Loucy (cell line): ENCODE data around the gene BTC.

Experiments
- H2AFZ ChIP-seq: fragments of 200-600 bp; sonication (generic); 2 replicates; pipeline ENCODE4 v1.6.0; 2016; ENCODE audit warnings: antibody characterized with exemption, mild to moderate bottlenecking, low read length, moderate library complexity
- H3F3A ChIP-seq: fragments of 200-600 bp; 2 replicates; pipeline ENCODE4 v1.6.0; 2016; ENCODE audit warnings: antibody characterized with exemption, low read depth, mild to moderate bottlenecking
- H3K27me3 ChIP-seq: fragments of 200-600 bp; sonication (generic); 2 replicates; pipeline ENCODE4 v1.6.1; 2014; ENCODE audit warnings: low read length, mild to moderate bottlenecking; ENCODE audit not compliant: insufficient read depth, poor library complexity, severe bottlenecking
- H3K36me3 ChIP-seq: fragments of 200-600 bp; sonication (generic); 2 replicates; pipeline ENCODE4 v1.6.1; 2016; ENCODE audit warnings: low read length; ENCODE audit not compliant: insufficient read depth
- H3K4me1 ChIP-seq: fragments of 200-600 bp; sonication (generic); 2 replicates; pipeline ENCODE4 v1.5.1; 2014; ENCODE audit warnings: low read length, mild to moderate bottlenecking; ENCODE audit not compliant: insufficient read depth, poor library complexity, severe bottlenecking
- H3K4me2 ChIP-seq: fragments of 200-600 bp; sonication (generic); 2 replicates; pipeline ENCODE4 v1.6.0; 2014; ENCODE audit warnings: antibody characterized with exemption, low read length, low read depth, mild to moderate bottlenecking; ENCODE audit not compliant: poor library complexity, severe bottlenecking
- H3K4me3 ChIP-seq: fragments of 200-600 bp; sonication (generic); 2 replicates; pipeline ENCODE4 v1.5.1; 2014; ENCODE audit warnings: low read length, mild to moderate bottlenecking, mixed read lengths; ENCODE audit not compliant: poor library complexity, severe bottlenecking
- H3K79me2 ChIP-seq: fragments of 200-600 bp; sonication (generic); 2 replicates; pipeline ENCODE4 v1.6.1; 2014; ENCODE audit warnings: low read length; ENCODE audit not compliant: insufficient read depth
- H3K9ac ChIP-seq: fragments of 200-600 bp; sonication (generic); 2 replicates; pipeline ENCODE4 v1.6.0; 2014; ENCODE audit warnings: mild to moderate bottlenecking, low read depth, low read length, moderate library complexity; ENCODE audit not compliant: poor library complexity, severe bottlenecking
- H3K9me2 ChIP-seq: fragments of 200-600 bp; sonication (generic); replicated peaks from 2 replicates; pipeline ENCODE4 v1.6.1; 2016; ENCODE audit warnings: low read depth, low read length, mixed read lengths
- H3K9me3 ChIP-seq: fragments of 200-600 bp; sonication (generic); 2 replicates; pipeline ENCODE4 v1.6.1; 2014; ENCODE audit warnings: mild to moderate bottlenecking, antibody characterized with exemption, low read length, low read depth; ENCODE audit not compliant: insufficient read depth
- H4K20me1 ChIP-seq: fragments of 200-600 bp; sonication (generic); 2 replicates; pipeline ENCODE4 v1.6.0; 2014; ENCODE audit warnings: antibody characterized with exemption, low read length, mild to moderate bottlenecking; ENCODE audit not compliant: insufficient read depth, poor library complexity, severe bottlenecking
- EZH2phosphoT487 ChIP-seq: fragments of 200-600 bp; IDR thresholded peaks from 2 replicates; pipeline ENCODE4 v1.6.1; 2018; ENCODE audit warnings: antibody characterized with exemption, mild to moderate bottlenecking, moderate library complexity, borderline replicate concordance
- TF ChIP-seq, protein P1 (sequence below): fragments of 200-600 bp; sonication (generic); conservative IDR thresholded peaks from 2 replicates; pipeline ENCODE4 v1.5.1; 2014; ENCODE audit warnings: mild to moderate bottlenecking, antibody characterized with exemption, low read length

Gene BTC

DNA sequence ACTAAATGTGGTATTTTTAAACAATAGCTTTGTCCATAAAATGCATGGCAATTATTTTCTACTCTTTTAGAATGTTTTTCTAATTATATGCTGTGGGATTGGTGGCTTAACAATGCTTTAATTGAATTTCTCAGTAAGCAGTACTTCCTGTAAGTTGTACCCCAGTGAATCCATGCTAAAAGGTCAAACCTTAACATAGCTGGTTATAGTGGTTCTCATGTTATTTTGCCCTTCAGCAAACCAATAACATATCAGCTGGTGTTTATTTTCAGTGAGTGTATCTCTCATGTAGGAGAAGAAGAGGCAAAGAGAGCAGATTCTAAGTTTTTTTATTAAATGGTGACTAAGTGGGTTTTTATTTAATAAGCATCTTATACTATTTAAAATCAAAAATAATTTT is 41.5 kb downstream of the BTC start:
- Histone ChIP-seq H3K4me3 (no peak overlapping the region), H3K9me3 (no peaks in the 10 kb centered on the region), H3K4me2 (no peak overlapping the region), H3K79me2 (no peaks in the 10 kb centered on the region), H4K20me1 (no peaks in the 10 kb centered on the region), H3K9ac (no peak overlapping the region), H3K36me3 (no peaks in the 10 kb centered on the region), H3F3A (no peaks in the 10 kb centered on the region), H2AFZ (no peak overlapping the region), H3K27me3 (no peaks in the 10 kb centered on the region), H3K4me1 (no peaks in the 10 kb centered on the region), H3K9me2 (no peaks in the 10 kb centered on the region)
- TF ChIP-seq EZH2phosphoT487, result no peak
- TF ChIP-seq, protein P1, sequence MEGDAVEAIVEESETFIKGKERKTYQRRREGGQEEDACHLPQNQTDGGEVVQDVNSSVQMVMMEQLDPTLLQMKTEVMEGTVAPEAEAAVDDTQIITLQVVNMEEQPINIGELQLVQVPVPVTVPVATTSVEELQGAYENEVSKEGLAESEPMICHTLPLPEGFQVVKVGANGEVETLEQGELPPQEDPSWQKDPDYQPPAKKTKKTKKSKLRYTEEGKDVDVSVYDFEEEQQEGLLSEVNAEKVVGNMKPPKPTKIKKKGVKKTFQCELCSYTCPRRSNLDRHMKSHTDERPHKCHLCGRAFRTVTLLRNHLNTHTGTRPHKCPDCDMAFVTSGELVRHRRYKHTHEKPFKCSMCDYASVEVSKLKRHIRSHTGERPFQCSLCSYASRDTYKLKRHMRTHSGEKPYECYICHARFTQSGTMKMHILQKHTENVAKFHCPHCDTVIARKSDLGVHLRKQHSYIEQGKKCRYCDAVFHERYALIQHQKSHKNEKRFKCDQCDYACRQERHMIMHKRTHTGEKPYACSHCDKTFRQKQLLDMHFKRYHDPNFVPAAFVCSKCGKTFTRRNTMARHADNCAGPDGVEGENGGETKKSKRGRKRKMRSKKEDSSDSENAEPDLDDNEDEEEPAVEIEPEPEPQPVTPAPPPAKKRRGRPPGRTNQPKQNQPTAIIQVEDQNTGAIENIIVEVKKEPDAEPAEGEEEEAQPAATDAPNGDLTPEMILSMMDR, result no peak

DNA sequence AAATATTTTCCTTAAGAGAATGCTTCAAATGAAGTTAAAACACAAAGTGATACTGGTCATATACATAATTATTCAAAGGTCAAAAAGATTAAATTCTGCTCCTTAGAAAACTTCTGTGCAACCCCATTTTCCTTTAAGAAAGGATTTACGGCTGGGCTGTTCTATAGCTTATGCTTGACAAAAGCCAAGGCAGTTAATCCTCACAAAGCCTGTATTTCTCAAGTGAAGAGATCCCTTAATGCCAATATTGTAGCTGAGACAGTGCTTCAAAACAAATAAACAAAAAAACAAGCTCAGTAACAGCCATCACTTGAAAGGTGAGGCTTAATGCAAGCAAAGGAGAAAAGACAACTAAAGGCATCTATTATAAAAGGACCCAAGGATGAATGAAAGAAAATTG is 42.5 kb downstream of the BTC start:
- Histone ChIP-seq H3K9ac (no peak overlapping the region), H3K36me3 (no peaks in the 10 kb centered on the region), H3K4me1 (no peaks in the 10 kb centered on the region), H3K79me2 (no peaks in the 10 kb centered on the region), H3K4me3 (no peak overlapping the region), H3K9me3 (no peaks in the 10 kb centered on the region), H4K20me1 (no peaks in the 10 kb centered on the region), H3K27me3 (no peaks in the 10 kb centered on the region), H3F3A (no peaks in the 10 kb centered on the region), H3K4me2 (no peak overlapping the region), H3K9me2 (no peaks in the 10 kb centered on the region), H2AFZ (no peak overlapping the region)
- TF ChIP-seq, protein P1, result no peak
- TF ChIP-seq EZH2phosphoT487, result no peak

DNA sequence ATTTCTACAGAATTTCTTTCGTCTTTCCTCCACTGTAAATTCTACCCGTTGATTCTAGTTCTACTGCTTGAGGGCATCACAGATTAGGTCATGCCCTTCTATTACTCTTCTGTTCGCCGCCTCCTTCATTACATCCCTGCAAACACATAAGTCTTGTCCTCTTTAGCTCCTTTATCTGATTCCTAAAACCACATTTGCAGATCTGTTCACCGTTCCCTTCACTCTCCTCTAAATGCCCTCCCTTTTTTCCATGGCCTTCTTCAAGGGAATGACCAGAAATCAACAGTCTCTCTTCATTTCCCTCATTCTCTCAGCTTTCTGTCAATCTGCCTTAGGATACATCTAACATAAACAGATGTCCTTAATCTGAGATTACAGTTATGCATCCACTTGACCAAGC is 43.1 kb downstream of the BTC start:
- Histone ChIP-seq H3K9ac (no peak overlapping the region), H3K9me2 (no peaks in the 10 kb centered on the region), H3K79me2 (no peaks in the 10 kb centered on the region), H3K36me3 (no peaks in the 10 kb centered on the region), H3K4me3 (no peak overlapping the region), H3F3A (no peaks in the 10 kb centered on the region), H2AFZ (no peak overlapping the region), H4K20me1 (no peaks in the 10 kb centered on the region), H3K9me3 (no peaks in the 10 kb centered on the region), H3K4me2 (no peak overlapping the region), H3K27me3 (no peaks in the 10 kb centered on the region), H3K4me1 (no peaks in the 10 kb centered on the region)
- TF ChIP-seq, protein P1, result no peak
- no peak for TF ChIP-seq EZH2phosphoT487
